Measurements from ENCODE around the gene YIF1A. TPM values are rescaled to one million over a fixed set of nuclear protein-coding genes. Genes with fewer than 3 reads are reported as not detected.

Gene YIF1A
- total and polyA plus RNA-seq, 2 donors (not counting 3 experiments of a cell fraction or from before 2014, with no cell fraction given), result 104 to 271 TPM

DNA sequence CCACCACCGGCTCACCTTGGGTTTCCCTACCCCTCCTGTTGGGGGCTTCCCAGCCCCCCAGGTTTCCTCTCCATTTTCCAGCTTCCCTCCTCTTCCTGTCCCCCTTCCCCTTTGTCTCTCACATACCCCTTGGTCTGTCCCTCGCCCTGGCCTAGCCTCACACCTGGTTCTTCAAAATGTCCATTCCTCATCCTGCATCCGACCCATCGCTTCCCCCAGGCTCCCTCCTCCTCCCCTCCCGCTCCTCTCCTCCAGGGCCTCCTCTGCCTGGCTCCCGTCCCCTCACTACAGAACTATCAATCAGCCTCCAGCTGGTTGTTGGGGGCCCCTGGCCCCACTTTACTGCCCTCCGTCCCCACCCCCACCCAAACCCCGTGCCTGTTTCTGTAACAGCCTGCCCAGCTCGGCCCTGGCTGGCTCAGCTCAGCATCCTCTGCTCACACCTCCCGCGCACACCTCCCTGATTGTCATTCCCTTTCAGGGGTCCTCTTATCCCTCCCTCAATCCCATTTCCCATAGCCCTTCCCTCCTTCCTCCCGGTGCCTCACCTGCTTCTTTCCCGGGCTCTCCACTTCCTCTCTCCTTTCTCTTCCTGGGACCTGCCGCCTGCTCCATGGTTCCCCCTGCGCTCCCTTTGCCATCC, 9.7 kb downstream of the YIF1A start:
- DNase-seq (ENCODE audit: low read depth, low spot score) (no peak), FAIRE-seq (no peak)
- no peaks in the 10 kb centered on the region for H3K79me2 ChIP-seq (ENCODE audit: control insufficient read depth, insufficient read depth, low read length)
- dilution Hi-C loops (cut with MboI; ENCODE audit: extremely low pct_ligation_motif_present, low sequenced_read_pairs), result no loop called here
- H3K4me1 ChIP-seq (ENCODE audit: control insufficient read depth, extremely low read depth, insufficient read depth, low read length), result no peaks in the 10 kb centered on the region
- H3K9ac ChIP-seq (replicated peaks; ENCODE audit: extremely low read depth, insufficient read depth, low read length), result no peak overlapping the region
- no peak overlapping the region for H3K27ac ChIP-seq (ENCODE audit: insufficient read depth, low read depth, low read length)
- TF ChIP-seq FOS (IDR thresholded peaks at IDR 0.05; ENCODE audit: borderline replicate concordance, insufficient read depth, low read length) (no peak), JUN (IDR thresholded peaks at IDR 0.05; ENCODE audit: borderline replicate concordance, insufficient read depth, insufficient read length, low read depth) (no peak), MAX (IDR thresholded peaks at IDR 0.05; ENCODE audit: insufficient read depth, insufficient read length) (no peak), POLR2AphosphoS5 (IDR thresholded peaks at IDR 0.05; ENCODE audit: insufficient read depth, low read depth, low read length) (no peak), CTCF (IDR thresholded peaks at IDR 0.05; ENCODE audit: extremely low read depth in 1 of 2, insufficient read depth in 1 of 2, low read depth in 1 of 2, low read length in 2 of 2) (no peak), GATA2 (IDR thresholded peaks at IDR 0.05; ENCODE audit: insufficient read depth, insufficient read length, low read depth, low read length) (no peak), MYC (IDR thresholded peaks at IDR 0.05; ENCODE audit: low read depth, low read length) (no peak), EZH2 (IDR thresholded peaks at IDR 0.05; ENCODE audit: borderline replicate concordance, low read depth, low read length, severe bottlenecking) (no peak), POLR2A (IDR thresholded peaks at IDR 0.05; ENCODE audit: low read depth, low read length) (no peak)
- no peaks in the 10 kb centered on the region for H3K9me3 ChIP-seq (replicated peaks; ENCODE audit: control insufficient read depth, insufficient read depth, low read length)
- ChIA-PET POLR2A (no interaction called here), CTCF (interaction anchor here (1.1 kb wide), 1 partner anchor 8 kb away, joined by 3 read pairs; no protein-coding TSS in a partner anchor)
- H3K36me3 ChIP-seq (ENCODE audit: control insufficient read depth in 2 of 2, extremely low read depth in 1 of 2, insufficient read depth in 2 of 2, low read length in 2 of 2), result peaks cover under 1 to 20% of the 10 kb centered on the region in 2 experiments
- intact Hi-C loops (cut with micrococcal nuclease), result no loop called here
- H2AFZ ChIP-seq (ENCODE audit: low read depth, low read length), result no peak overlapping the region
- peaks cover 0 to 4% of the 10 kb centered on the region in 2 experiments for H3K27me3 ChIP-seq (ENCODE audit: control insufficient read depth in 2 of 2, insufficient read depth in 2 of 2, low read length in 2 of 2)
- no TSS peak for BruUV-seq (replicated peaks)
- H3K4me3 ChIP-seq (replicated peaks in 1 of 3; ENCODE audit: insufficient read depth in 1 of 3, low read depth in 1 of 3, low read length in 3 of 3), result no peak overlapping the region
- H4K20me1 ChIP-seq (replicated peaks; ENCODE audit: control insufficient read depth, extremely low read depth, insufficient read depth, low read length), result no peaks in the 10 kb centered on the region
- H3K4me2 ChIP-seq (ENCODE audit: insufficient read depth, low read length), result no peak overlapping the region
- no peaks in the 10 kb centered on the region for H3K9me1 ChIP-seq (replicated peaks; ENCODE audit: control insufficient read depth, extremely low read depth, insufficient read depth, low read length)
